C4-2B (cell line): ENCODE results near the gene BMP2K.

Experiments used
- H3K27ac ChIP-seq: fragments of 450-650 bp; 2 replicates; pipeline ENCODE4 v1.5.1; 2017
- ZFX ChIP-seq: fragments of 450-650 bp; IDR thresholded peaks from 2 replicates; pipeline ENCODE4 v1.6.1; 2017
- TF ChIP-seq, protein P1 (sequence below): fragments of 450-650 bp; conservative IDR thresholded peaks from 2 replicates; pipeline ENCODE4 v1.5.1; 2017; ENCODE audit warnings: mild to moderate bottlenecking

BMP2K gene

GRCh38 chr4:78953769-78954666 is 177.9 kb downstream of the BMP2K start:
- no peak overlapping the region for H3K27ac ChIP-seq
- TF ChIP-seq, protein P1, sequence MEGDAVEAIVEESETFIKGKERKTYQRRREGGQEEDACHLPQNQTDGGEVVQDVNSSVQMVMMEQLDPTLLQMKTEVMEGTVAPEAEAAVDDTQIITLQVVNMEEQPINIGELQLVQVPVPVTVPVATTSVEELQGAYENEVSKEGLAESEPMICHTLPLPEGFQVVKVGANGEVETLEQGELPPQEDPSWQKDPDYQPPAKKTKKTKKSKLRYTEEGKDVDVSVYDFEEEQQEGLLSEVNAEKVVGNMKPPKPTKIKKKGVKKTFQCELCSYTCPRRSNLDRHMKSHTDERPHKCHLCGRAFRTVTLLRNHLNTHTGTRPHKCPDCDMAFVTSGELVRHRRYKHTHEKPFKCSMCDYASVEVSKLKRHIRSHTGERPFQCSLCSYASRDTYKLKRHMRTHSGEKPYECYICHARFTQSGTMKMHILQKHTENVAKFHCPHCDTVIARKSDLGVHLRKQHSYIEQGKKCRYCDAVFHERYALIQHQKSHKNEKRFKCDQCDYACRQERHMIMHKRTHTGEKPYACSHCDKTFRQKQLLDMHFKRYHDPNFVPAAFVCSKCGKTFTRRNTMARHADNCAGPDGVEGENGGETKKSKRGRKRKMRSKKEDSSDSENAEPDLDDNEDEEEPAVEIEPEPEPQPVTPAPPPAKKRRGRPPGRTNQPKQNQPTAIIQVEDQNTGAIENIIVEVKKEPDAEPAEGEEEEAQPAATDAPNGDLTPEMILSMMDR: peak; percentile 64
- TF ChIP-seq ZFX: no peak

DNA sequence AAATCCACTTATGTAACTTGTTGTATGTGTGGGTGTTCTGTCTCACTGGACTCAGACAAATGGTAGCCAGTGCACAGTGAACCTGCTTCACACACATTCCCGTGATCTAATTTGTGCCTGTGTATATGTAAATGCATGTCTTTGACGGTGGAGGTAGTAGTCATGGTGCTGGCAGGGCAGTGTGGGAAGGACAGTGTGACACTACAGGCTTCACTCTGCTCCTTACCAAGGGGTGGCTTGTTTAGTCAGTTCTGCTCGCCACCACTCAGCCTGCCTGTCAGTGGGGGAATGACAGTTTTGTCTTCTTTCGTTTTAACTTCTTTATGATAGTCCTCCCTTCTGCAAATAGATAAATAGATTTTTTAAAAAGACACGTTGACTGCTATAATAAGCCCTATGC is 180.8 kb downstream of the BMP2K start:
- TF ChIP-seq ZFX: no peak
- TF ChIP-seq, protein P1: no peak
- H3K27ac ChIP-seq: no peak overlapping the region

- no peak overlapping the region for H3K27ac ChIP-seq
- TF ChIP-seq, protein P1: no peak
- TF ChIP-seq ZFX: no peak
Measured at GRCh38 chr4:78960926-78961325, 184.8 kb downstream of the BMP2K start.
